C1 segment of cervical spinal cord (tissue), 14 donors: ENCODE data around the gene BDKRB2.

Source experiments
- DNase-seq, 14 donors: peaks; one replicate each; lab custom pipeline; 2025; lab: John Stamatoyannopoulos, UW

BDKRB2 gene

DNA sequence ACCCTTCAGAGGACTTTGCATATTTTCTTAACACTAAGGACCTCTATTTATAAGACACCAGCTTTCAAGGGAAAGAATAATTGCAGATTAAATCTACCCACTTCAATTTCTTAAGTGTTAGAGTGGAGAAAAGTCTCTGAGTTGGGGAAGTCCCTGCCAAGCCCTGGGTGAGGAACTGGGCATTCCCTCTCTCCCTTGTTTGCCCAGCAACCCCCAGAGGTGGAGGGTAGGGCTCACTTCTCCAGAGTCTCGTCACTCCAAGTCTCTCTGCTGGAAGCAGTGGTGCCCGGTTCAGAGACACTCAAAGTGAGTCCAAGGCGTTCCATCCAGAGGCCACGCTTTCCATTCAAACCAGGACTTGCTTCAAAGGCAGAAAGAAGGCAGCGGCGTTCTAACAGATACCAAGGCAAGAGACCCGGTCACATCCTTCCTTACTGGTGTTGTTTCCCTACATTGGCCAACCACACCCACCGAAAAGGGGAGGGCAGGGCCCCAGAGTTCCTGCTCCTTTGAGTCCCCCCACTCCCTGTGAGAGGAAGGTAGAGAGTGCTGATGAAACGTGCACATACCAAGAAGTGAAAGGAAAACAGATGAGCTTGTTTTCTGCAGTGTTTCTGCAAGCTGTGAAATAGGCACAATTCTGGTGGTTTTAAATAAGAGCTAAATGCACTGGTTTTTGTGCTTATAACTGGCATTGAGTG, 6.1 kb upstream of the BDKRB2 start:
- peak in 4 of 14 donors; percentile 9 to 23 (median 14) for DNase-seq

- DNase-seq = no peak
Observed at GRCh38 chr14:96201157-96201556, 3.5 kb upstream of the BDKRB2 start.

DNA sequence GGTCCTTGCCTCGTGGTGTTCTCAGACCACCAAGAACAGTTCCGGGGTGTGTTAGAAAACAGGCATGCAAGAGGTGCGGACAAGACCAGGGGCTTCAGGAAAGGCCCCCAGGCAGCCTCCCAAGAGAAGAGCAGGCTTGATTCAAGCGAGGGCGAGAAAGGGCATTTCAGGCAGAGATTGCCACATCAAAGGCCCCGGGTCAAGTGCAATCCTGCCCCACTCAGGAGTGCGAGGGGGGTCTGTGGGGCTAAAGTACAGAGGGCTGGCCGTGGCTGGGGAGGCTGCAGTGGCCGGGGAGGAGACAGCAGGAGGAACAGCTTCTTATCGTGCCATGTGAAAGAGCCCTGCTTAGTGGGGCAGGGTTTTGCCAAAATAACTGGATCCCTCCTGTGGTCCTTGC, 2.7 kb upstream of the BDKRB2 start:
- DNase-seq = no peak

DNA sequence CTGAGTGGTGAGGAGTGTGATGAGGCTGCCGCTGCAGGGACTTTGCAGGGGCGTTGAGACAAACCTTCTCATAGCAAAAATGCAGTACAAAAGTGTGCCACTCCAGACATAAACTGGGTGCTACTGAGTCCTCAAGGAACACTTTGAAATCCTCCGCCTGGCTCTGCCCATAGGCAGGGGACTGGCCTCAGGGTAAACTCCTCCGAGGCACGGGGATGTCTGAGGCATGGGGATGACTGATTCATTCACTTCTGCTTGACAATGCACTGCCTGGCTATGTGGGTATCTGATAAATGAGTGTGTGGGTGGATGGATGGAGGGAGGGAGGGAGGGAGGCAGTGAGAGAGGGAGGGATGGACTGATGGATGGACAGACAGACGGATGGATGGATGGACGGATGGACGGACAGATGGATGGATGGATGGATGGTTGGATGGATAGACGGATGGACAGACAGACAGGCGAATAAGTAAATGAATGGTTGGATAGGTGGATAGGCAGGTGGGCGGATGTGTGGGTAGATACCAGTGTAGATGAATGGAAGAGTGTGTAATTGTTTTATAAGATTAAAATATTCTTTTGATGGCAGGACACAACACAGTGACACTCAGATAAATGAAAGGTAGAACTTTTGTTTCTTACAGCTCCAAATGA, 2.1 kb upstream of the BDKRB2 start:
- DNase-seq = no peak

GRCh38 chr14:96203116-96203515, 1.5 kb upstream of the BDKRB2 start:
- DNase-seq = no peak

GRCh38 chr14:96203635-96204034, 1.0 kb upstream of the BDKRB2 start:
- DNase-seq = peak in 1 of 14 donors; percentile 22

DNA sequence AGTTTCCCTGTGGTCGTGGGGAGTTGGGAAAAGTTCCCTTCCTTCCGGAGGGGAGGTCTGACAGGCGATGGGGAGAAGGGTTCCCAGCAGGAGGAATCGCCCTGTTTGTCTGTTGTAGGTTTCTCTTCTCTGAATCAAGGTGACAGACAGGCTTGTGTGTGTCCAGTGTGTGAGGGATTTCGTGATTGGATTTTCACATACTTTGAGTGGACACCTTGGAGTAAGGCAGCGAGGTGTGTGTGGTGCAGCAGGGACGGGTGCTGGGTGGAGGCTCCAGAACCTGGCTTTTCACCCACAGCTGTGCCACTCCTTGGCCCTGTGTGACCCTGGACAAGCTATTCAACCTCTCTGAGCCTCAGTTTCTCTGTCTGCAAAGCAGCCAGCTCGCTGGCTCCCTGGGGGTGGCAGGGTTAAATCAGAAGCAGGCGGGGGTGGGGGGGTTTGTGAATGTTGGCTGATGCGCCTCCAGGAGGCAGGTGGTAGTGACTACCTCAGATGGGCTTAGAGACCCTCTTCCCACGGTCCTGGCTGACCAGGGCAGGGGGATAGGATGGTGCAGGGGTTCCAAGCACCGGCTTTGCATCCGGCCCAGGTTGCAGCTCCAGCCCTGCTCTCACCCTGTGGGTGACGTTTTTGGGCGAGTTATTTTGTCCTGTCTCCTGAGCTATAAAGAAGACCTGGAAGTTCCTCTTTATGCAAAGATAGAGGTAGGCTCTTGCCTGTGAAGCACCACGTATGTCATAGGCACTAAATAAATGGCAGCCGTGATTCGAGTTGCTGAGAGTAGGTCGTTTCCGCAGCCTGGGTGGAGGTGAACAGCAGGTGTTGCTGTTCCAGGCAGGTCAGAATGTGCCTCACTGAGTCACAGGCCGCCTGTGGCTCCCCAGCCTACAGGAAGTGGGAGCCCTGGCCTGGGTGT, 679 bp downstream of the BDKRB2 start:
- DNase-seq = peak in 1 of 14 donors; percentile 53

GRCh38 chr14:96205978-96206360, 1.3 kb downstream of the BDKRB2 start:
- peak in 1 of 14 donors; percentile 53 for DNase-seq

DNA sequence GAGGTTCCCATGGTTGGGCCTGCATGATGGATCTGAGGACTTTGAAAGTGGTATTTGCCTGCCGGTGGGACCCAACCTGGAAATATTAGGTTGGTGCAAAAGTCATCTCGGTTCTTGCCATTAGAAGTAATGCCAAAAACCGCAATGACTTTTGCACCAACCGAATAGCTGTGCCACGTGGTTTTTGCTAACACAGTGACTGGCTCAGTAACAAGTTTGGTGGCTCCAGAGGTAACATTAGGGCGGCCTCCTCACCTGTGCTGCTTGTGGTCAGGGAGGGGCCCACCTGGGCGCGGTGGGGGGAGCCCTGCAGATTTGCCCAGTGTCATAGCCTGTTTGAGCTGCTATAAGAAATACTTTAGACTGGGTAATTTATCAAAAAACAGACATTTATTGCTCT, 1.8 kb downstream of the BDKRB2 start:
- peak in 1 of 14 donors; percentile 28 for DNase-seq

- no peak for DNase-seq
Observed at GRCh38 chr14:96207686-96208085, 3.0 kb downstream of the BDKRB2 start.

DNA sequence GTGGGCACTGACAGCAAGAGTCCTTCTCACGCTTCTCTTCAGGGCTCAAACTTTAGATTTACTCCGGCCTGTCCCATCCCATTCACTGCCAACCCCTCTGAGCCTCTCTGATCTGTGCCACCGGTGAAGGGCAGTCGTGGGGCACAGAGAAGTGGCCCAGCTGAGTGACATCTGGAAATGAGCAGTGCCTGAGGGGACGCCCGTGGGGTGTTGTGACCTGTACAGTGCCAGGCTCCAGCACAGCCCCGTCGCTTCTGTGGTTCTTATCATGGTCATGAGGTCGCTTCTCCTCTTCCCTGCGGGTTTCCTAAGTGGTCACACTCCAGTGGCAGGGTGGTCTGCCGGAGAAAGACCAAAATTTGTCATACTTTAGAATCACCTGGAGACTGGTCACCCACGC, 4.1 kb downstream of the BDKRB2 start:
- DNase-seq = no peak

- no peak for DNase-seq
Observed at GRCh38 chr14:96212140-96212539, 7.5 kb downstream of the BDKRB2 start.

GRCh38 chr14:96212896-96213295, 8.3 kb downstream of the BDKRB2 start:
- DNase-seq = no peak

- DNase-seq = no peak
Observed at GRCh38 chr14:96213871-96214465, 9.3 kb downstream of the BDKRB2 start.

- no peak for DNase-seq
Observed at GRCh38 chr14:96214793-96215192, 10.2 kb downstream of the BDKRB2 start.

- peak in 1 of 14 donors; percentile 82 for DNase-seq
Observed at GRCh38 chr14:96215452-96216244, 11.0 kb downstream of the BDKRB2 start.

GRCh38 chr14:96216627-96217026, 12.0 kb downstream of the BDKRB2 start:
- no peak for DNase-seq

DNA sequence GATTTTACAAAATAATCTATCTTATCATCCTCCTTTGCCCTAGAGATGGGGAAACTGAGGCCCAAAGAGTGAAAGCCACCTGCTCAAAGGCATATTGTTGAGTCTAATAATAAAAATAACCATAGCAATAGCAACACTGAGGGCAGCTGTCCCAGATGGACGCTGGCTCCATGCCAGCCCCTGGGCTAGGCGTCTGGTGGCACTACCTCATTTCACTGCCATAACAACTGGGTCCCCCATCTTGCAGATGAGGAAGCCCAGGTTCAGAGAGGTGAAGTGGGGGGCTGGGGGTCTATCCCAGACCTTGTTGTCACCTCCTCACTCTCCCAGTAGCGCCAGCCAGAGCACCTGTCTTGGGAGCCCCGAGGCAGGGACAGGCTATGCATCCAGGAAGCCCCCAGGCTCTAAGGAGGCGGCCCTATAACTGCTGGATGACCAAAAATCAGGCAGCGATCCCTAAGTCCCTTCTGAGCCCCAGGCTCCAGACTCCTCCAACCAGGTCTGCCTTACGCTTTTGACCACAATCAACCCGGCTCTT, 12.8 kb downstream of the BDKRB2 start:
- DNase-seq = peak in 1 of 14 donors; percentile 11

DNA sequence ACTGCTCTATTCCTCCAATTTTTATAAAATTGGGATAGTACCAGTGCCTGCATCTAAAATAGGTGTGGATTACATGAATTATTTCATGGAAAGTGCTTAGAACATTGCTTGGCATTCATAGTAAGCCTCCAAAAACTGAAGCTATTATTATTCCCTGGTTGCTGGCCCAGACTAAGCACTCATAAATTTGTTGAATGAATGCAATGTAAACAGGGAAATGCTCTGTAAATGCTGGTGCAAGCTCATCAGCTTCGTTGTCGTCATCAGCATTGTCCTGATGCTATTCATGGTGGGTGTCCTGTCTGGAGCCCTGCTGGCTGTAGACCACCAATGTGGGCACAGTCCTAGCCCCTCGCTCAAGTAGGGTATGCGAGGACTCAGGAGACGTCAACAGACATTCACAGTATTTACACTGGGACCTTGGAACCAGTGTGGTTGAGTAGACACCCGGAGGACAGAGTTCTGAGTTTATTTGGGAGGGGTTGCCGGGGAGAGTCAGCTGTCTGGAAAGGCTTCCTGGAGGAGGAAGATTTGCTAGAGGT, 16.5 kb downstream of the BDKRB2 start:
- DNase-seq = no peak

DNA sequence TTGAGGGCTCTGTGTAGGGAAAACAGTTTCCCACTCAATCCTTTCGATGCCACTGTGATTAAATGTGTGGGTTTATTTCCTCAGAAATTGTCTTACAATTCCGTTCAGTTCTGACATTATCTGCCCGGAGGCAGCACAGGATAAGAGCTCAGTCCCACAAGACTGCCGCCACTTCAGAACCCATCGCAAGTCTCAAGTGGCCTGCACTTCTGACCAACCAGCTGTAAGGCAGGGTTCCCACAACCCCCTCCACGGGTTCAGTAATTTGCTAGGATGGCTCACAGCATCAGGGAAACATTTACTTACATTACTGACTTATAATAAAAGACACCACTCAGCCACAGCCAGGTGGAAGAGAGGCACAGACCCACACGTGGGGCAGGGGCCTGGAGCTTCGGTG, 17.2 kb downstream of the BDKRB2 start:
- no peak for DNase-seq
